ENCODE results near the gene IDI1.

Gene IDI1

DNA sequence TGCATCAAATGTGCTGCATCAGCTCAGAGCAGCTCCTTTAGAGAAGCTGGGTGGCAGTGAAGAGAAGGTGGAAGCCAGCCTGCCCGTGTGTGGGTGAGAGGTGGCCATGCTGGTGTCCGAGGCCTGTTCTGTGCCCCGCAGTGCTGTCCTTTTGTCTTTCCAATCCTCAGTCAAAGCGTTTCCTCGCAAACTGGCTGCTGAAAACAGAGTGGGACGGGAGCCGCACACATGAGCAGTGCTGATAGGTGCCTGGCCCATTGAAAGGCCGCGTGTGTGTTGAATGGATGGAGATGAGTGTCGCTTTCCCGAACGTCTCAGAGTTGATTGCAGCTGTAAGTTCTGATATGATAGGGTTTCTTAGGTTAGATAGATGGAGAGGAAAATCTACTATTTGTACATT lies 46.6 kb upstream of the IDI1 start:
- H3K9me2 ChIP-seq (replicated peaks; ENCODE audit: low read depth, low read length) = no peaks in the 10 kb centered on the region
- peaks cover 76% of the 10 kb centered on the region; the same call in 1 of the 2 replicates for H3K36me3 ChIP-seq (ENCODE audit: insufficient read depth, low read length)
- TF ChIP-seq EZH2phosphoT487 (IDR thresholded peaks at IDR 0.05; ENCODE audit: borderline replicate concordance) = no peak
- TF ChIP-seq, protein P1, sequence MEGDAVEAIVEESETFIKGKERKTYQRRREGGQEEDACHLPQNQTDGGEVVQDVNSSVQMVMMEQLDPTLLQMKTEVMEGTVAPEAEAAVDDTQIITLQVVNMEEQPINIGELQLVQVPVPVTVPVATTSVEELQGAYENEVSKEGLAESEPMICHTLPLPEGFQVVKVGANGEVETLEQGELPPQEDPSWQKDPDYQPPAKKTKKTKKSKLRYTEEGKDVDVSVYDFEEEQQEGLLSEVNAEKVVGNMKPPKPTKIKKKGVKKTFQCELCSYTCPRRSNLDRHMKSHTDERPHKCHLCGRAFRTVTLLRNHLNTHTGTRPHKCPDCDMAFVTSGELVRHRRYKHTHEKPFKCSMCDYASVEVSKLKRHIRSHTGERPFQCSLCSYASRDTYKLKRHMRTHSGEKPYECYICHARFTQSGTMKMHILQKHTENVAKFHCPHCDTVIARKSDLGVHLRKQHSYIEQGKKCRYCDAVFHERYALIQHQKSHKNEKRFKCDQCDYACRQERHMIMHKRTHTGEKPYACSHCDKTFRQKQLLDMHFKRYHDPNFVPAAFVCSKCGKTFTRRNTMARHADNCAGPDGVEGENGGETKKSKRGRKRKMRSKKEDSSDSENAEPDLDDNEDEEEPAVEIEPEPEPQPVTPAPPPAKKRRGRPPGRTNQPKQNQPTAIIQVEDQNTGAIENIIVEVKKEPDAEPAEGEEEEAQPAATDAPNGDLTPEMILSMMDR (conservative IDR thresholded peaks at IDR 0.05; ENCODE audit: low read length) = no peak
- no peaks in the 10 kb centered on the region for H3F3A ChIP-seq (ENCODE audit: low read depth)
- H3K27me3 ChIP-seq (ENCODE audit: insufficient read depth, low read length, poor library complexity, severe bottlenecking) = no peaks in the 10 kb centered on the region
- no peak overlapping the region for H3K4me2 ChIP-seq (ENCODE audit: low read depth, low read length, poor library complexity, severe bottlenecking)
- H3K79me2 ChIP-seq (ENCODE audit: insufficient read depth, low read length) = no peaks in the 10 kb centered on the region
- no peaks in the 10 kb centered on the region for H4K20me1 ChIP-seq (ENCODE audit: insufficient read depth, low read length, poor library complexity, severe bottlenecking)
- no peaks in the 10 kb centered on the region for H3K9me3 ChIP-seq (ENCODE audit: insufficient read depth, low read depth, low read length)
- no peak overlapping the region for H2AFZ ChIP-seq (ENCODE audit: low read length)
- H3K4me3 ChIP-seq (ENCODE audit: low read length, poor library complexity, severe bottlenecking) = no peak overlapping the region
- H3K9ac ChIP-seq (ENCODE audit: low read depth, low read length, poor library complexity, severe bottlenecking) = no peak overlapping the region
- H3K4me1 ChIP-seq (ENCODE audit: insufficient read depth, low read length, poor library complexity, severe bottlenecking) = no peaks in the 10 kb centered on the region

DNA sequence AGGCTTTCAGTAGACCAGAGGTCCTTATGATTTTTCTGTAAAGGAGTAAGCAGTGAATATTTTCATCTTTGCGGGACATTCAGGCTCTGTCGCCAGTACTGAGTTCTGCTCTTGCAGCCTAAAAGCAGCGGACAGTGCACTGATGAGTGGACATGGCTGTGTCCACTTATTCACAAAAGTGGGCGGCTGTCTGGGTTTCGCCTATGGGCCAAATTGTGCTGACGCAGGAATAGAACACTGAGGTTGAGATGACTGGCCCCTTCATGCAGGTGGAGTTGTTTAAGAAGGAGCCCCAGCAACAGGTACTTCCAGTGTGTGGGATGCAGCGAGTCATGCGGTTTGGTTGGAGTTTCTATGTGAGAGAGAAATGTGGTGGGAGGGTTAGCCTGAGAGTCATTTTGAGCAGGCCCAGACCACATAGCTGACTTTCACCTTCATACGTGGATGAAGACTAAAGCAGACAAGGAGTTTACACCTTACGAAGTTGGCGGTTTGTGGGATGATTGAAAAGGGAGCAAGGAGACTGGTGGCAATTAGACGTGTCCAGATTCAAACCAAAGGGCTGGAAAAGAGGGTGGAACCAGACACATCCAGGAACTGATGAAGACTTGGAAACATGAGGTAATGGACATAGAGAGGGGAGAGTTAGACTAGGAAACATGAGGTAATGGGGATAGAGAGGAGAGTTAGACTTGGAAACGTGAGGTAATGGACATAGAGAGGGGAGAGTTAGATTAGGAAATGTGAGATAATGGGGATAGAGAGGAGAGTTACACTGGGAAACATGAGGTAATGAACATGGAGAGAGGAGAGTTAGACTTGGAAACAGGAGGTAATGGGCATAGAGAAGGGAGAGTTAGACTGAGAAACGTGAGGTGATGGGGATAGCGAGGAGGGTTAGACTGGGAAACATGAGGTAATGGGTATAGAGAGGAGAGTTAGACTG lies 45.5 kb upstream of the IDI1 start:
- Histone ChIP-seq H3K9me2 (replicated peaks; ENCODE audit: low read depth, low read length) (no peaks in the 10 kb centered on the region), H3K36me3 (ENCODE audit: insufficient read depth, low read length) (peaks cover 81% of the 10 kb centered on the region; the same call in 1 of the 2 replicates), H3K9ac (ENCODE audit: low read depth, low read length, poor library complexity, severe bottlenecking) (no peak overlapping the region), H3K4me3 (ENCODE audit: low read length, poor library complexity, severe bottlenecking) (no peak overlapping the region), H3K4me2 (ENCODE audit: low read depth, low read length, poor library complexity, severe bottlenecking) (no peak overlapping the region), H3K27me3 (ENCODE audit: insufficient read depth, low read length, poor library complexity, severe bottlenecking) (no peaks in the 10 kb centered on the region), H4K20me1 (ENCODE audit: insufficient read depth, low read length, poor library complexity, severe bottlenecking) (no peaks in the 10 kb centered on the region), H3F3A (ENCODE audit: low read depth) (no peaks in the 10 kb centered on the region), H3K9me3 (ENCODE audit: insufficient read depth, low read depth, low read length) (no peaks in the 10 kb centered on the region), H3K4me1 (ENCODE audit: insufficient read depth, low read length, poor library complexity, severe bottlenecking) (no peaks in the 10 kb centered on the region), H3K79me2 (ENCODE audit: insufficient read depth, low read length) (no peaks in the 10 kb centered on the region), H2AFZ (ENCODE audit: low read length) (no peak overlapping the region)
- TF ChIP-seq EZH2phosphoT487 (IDR thresholded peaks at IDR 0.05; ENCODE audit: borderline replicate concordance) = no peak
- TF ChIP-seq, protein P1 (conservative IDR thresholded peaks at IDR 0.05; ENCODE audit: low read length) = no peak

DNA sequence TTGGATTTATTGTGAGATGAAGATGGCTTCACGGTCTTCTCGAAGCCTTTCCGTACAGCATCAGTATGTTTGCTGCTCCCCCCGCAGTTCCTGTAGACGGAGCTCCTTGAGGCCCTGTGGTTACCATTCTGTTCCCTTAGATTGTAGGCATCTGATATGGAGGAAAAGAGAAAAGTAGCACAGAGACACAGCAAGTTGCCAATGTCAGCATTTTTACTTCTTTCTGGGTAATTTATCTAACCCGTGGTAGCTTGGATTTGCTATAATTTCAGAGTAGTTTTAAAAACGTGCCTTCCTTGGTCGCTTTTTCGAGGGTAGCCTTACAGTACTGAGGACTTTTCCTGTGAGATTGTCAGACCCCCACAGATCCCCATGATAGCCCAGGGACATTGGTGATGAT lies 44.8 kb upstream of the IDI1 start:
- Histone ChIP-seq H3K4me3 (ENCODE audit: low read length, poor library complexity, severe bottlenecking) (no peak overlapping the region), H3K9me2 (replicated peaks; ENCODE audit: low read depth, low read length) (no peaks in the 10 kb centered on the region), H3F3A (ENCODE audit: low read depth) (no peaks in the 10 kb centered on the region), H2AFZ (ENCODE audit: low read length) (no peak overlapping the region), H3K27me3 (ENCODE audit: insufficient read depth, low read length, poor library complexity, severe bottlenecking) (no peaks in the 10 kb centered on the region), H3K4me1 (ENCODE audit: insufficient read depth, low read length, poor library complexity, severe bottlenecking) (no peaks in the 10 kb centered on the region), H3K79me2 (ENCODE audit: insufficient read depth, low read length) (no peaks in the 10 kb centered on the region), H3K9ac (ENCODE audit: low read depth, low read length, poor library complexity, severe bottlenecking) (no peak overlapping the region), H3K36me3 (ENCODE audit: insufficient read depth, low read length) (peaks cover 81% of the 10 kb centered on the region; the same call in 1 of the 2 replicates), H3K9me3 (ENCODE audit: insufficient read depth, low read depth, low read length) (no peaks in the 10 kb centered on the region), H4K20me1 (ENCODE audit: insufficient read depth, low read length, poor library complexity, severe bottlenecking) (no peaks in the 10 kb centered on the region), H3K4me2 (ENCODE audit: low read depth, low read length, poor library complexity, severe bottlenecking) (no peak overlapping the region)
- TF ChIP-seq, protein P1 (conservative IDR thresholded peaks at IDR 0.05; ENCODE audit: low read length) = no peak
- no peak for TF ChIP-seq EZH2phosphoT487 (IDR thresholded peaks at IDR 0.05; ENCODE audit: borderline replicate concordance)

All from Loucy (cell line).